ENCODE data around the gene PRKCE.

The PRKCE gene

GRCh38 chr2:45809205-45809604 lies 157.7 kb downstream of the PRKCE start:
- no peak for DNase-seq (ENCODE audit: low spot score)

- no peak for DNase-seq (ENCODE audit: low spot score)
These were observed 160.6 kb downstream of the PRKCE start for GRCh38 chr2:45812011-45812500.

DNA sequence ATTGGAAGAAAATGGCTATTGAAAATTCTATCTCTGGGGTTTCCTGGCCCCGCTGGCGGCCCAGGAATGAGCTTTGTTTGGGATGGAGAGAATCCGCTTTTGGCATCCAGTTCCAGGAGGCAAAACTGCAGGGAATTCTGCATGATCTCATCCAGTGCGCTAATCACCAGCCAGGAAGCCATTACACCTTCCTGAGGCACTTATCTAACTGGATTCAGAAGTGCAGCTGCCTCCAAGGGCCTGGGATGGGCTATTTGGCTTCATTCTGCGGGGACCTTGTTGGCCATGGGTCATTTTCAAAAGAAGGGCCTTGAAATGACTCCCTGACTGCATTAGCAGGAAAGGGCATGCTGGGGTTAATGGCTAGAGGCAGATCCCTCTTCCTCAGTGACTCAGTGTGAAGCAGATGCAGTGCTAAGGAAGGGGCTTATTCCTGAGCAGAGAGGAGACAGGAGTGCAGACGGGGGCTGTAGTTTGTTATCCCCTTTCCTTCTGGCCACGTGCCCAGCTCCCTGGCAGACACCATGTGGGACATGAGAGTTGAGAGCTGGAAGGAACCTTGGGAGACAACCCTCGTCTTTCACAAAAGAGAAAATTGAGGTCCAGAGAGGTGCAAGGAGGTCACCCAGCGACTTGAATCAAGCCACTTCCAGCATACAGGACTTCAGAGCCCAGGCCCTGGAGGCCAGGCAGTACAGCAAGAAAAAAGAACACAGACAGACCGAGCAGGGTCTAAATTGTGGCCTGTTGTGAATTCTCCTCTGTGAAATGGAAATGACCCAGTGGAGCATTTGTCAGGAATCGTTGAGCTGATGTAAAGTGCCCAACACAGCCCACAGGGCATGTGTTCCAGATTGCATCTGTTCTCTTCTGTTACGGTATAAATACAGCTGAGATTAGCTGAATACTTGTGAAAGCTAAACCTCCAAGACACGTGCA lies 161.8 kb downstream of the PRKCE start:
- DNase-seq (ENCODE audit: low spot score) = no peak

DNA sequence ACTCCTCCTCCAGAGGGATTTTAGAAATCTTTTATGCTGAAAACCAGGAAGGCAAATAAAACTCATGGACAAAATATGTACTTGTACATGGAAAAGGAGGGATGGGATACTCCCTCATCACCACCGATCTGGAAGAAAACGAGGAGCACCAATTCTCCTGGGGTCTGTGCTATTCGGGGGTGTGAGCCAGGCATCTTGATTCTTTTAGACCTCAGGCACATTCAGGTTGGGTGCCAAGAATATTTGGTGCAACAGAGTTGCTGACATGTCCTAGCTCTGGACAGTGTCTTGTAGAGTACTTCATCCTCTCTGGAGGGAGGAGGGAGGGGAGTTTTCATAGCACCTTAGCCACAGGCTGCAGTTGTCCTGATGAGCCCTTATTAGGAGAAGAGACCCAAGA lies 163.0 kb downstream of the PRKCE start:
- DNase-seq (ENCODE audit: low spot score) = no peak

DNA sequence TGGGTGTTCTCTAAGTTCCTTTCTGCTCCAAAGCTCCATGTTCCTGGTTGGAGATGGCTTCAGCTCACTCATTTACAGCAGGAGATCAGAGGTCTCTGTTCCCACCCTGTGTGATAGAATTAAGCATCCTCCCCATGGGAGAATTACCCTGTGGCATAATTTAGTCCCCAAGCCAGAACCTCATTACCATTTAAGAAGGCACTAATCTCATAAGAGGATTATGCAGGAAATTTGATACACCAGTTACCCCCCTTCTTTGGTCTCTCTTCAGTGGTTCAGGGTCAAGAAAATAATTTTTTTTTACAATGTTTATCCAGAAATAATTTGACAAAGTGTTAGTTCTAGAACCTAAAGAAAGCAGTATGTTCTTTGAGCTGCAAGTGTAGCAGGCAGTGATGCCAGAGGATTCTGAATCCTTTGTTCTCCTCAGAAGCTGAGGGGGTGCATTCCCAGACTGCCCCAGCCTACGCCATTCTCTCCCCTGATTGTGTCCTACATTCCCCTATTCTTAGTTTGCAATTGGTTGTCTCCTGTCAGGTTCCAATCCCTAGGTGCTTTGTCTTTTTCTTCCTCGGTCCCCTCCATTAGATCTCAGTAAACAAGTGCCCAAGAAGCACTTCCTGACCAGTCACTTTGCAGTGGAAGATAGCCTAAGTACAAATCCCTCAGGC lies 163.6 kb downstream of the PRKCE start:
- DNase-seq (ENCODE audit: low spot score) = no peak

- DNase-seq (ENCODE audit: low spot score) = no peak
These were observed 164.8 kb downstream of the PRKCE start for GRCh38 chr2:45816272-45816671.

DNA sequence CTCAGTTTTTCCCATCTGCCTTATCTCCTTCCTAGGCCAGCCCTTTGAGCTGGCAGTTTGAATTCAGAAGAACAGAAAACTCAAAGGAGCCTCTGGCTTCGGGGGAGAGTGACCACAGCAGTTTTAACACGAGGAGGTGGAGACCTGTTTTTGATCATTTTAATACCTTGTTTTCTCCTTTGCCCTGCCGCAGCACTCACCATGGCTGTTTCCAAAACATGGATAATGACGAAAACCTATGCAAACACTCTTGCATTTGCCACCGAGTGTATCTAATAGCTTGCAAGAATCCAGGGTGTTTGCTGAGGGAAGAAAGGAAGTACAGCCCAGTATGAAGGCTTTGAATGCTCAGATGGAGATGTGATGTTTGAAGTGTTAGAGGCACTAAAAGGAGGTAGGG lies 167.1 kb downstream of the PRKCE start:
- no peak for DNase-seq (ENCODE audit: low spot score)

- no peak for DNase-seq (ENCODE audit: low spot score)
These were observed 168.6 kb downstream of the PRKCE start for GRCh38 chr2:45820048-45820447.

- no peak for DNase-seq (ENCODE audit: low spot score)
These were observed 170.2 kb downstream of the PRKCE start for GRCh38 chr2:45821558-45822271.

GRCh38 chr2:45822272-45822630 lies 170.8 kb downstream of the PRKCE start:
- no peak for DNase-seq (ENCODE audit: low spot score)

DNA sequence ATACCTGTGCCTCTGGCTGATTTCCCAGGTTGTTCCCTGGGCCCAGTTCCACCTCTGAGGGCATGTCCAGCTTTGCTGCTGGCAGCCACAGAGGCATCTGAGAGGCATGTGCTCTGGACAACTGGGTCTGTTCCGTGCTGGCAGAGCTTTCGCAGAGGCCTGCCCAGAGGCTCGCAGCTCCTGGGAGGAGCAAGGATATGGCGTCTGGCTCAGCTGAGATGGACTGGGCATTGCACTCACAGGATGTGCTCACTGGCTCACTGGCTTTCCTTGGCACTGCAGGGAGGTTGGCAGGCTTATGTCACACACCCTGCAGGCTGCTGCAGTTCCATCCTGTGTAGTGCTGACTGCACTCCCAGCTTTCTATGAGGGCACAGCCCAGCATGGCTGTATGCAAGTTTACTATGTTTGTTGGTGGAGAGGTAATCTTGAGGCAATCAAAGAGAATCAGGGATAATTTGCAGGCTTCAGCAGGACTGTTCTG lies 172.3 kb downstream of the PRKCE start:
- DNase-seq (ENCODE audit: low spot score) = no peak

GRCh38 chr2:45825001-45825651 lies 173.7 kb downstream of the PRKCE start:
- peak; percentile 51 for DNase-seq (ENCODE audit: low spot score)

- DNase-seq (ENCODE audit: low spot score) = no peak
These were observed 175.0 kb downstream of the PRKCE start for GRCh38 chr2:45826460-45826859.

DNA sequence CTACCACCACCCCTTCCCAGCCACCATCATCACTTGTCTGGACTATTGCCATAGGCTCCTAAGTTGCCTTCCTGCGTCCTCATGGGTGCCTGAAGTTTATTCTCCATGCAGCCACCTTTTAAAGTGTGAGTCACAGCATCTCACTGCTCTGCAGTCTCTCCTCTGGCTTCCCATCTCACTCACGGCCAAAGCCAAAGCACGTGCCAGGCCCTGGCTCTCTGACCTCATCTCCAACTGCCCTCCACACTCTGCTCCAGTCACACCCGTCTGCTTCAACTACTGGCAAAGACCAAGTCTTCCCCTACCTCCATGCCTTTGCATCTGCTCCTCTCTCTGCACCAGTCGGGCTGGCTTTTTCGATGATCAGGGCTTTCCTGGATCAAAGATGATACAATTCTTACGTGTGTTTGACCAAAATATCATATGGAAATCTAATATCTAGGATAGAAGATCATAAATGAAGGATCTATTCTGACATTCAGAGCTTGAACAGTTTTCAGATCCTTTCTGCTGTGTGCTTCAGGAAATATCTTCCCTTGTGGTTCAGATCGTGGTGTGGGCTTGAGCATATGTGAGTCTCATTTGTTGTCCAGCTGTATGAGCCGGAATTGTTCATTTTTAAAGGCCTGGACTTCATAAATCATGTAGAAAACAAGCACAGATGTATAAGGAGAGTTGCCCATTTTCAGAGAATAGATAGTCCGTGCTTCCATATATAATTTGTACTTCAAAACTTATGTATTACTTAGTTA lies 175.6 kb downstream of the PRKCE start:
- no peak for DNase-seq (ENCODE audit: low spot score)

GRCh38 chr2:45830322-45830721 lies 178.8 kb downstream of the PRKCE start:
- DNase-seq (ENCODE audit: low spot score) = no peak

DNA sequence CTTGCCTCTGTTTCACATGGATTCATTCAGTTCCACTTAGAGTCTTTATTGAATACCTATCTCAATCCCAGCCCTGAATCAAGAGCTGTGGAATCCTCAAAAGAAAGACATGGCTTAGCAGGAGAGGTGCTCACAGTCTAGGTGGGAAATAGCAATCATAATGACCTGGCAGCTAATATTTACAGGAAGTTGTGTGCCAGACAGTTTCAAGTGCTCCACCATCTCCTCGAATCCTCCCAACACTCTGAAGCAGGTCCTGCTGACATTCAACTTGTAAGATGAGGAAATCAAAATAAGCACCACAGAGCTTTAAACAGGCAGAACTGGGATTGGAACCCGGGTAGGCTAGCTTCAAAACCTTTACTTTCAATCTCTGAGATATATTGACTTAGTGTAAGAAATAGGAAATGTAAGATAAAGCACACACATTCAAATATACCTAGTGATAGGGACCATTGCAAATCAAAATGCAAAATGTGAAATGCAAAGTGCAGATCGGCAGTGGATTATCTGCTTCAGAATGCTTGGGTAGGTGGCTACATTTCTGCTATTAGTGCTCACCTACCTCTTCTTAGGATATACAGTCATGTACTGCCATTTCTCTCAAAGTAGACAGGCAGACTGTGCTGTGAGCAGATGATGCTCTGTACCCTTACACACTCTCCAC lies 182.0 kb downstream of the PRKCE start:
- DNase-seq (ENCODE audit: low spot score) = no peak

- DNase-seq (ENCODE audit: low spot score) = no peak
These were observed 182.5 kb downstream of the PRKCE start for GRCh38 chr2:45833968-45834344.

DNA sequence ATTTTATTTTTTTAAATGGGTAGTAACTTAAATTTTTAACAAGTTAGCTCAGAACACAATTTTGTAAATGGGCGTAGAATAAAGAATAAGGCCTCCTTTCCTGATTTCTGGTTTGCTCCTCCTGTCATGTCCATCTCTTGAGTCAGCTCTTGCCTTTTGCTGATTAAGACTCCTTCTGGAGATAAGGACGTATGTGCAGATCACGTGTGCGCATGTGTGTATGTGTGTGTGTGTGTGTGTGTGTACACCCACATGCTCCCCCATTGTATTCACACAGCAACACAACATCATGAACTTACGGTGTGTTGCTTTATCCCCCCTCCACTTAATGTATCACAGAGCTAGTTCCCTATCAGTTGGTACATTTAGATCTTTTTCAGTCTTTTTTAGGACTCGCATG lies 182.9 kb downstream of the PRKCE start:
- DNase-seq (ENCODE audit: low spot score) = no peak

GRCh38 chr2:45834858-45835257 lies 183.4 kb downstream of the PRKCE start:
- DNase-seq (ENCODE audit: low spot score) = no peak

DNA sequence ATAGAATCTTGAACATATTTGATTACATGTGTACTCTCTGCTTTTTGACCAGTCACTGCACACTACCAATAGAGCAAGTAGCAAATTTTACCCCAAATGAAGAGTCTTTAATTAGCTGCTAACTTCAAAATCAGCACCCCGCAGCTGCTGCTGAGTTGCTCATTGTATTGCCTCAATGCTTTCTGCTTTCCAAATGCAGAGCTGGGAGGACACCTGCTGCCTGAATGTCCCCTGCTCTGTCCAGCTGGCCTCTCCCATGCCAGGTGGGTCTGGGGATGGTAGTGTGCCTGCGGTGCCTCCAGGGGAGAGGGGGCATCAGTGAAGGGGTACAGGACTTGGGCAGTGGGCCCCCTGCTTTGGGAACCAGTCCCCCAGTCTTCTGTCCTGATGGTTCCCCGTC lies 184.8 kb downstream of the PRKCE start:
- peak; percentile 48 for DNase-seq (ENCODE audit: low spot score)

DNA sequence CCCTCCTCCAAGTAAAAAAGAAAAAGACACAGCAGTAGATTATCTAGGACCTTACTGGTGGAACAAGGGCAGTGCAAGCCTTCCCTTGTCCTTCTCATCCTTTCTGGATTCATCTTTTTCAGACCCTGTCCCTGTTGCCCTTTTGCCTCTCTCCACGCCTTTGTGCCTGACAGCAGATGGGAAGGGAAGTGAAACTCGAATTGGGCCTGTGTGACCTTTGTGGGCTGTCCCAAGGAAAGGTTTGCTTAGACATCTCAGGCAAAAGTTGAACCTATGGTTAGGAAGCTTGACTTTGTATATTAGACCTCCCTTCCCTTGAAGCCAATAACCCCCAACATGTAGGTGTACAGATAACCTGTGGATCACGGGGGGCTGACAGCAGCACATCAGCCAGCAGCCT lies 185.3 kb downstream of the PRKCE start:
- DNase-seq (ENCODE audit: low spot score) = no peak

Measured in iPS-NIHi11 (cell line).